ENCODE data around the gene GDAP2.

DNA sequence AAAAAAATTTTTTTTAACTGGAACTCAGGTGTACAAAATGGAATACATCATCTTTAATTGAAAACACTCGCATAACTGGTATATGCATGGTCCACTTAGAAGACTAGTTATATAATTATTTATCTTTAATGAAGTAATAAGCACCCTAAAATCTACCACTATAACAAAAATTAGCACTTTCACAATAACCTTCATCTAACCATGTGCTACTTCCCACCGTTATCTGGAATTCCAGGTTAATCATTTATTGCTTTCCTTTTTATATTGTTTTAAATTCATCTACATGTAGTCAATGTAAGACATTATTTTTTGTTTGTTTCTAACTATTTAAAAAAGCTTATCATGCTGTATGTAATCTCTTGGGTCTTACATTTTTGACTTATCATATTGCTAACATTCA, 39.0 kb downstream of the GDAP2 start:
- no peak for TF ChIP-seq TAF1 (IDR thresholded peaks at IDR 0.05; ENCODE audit: borderline replicate concordance, insufficient read depth, low read length)
- TF ChIP-seq POLR2AphosphoS5 (IDR thresholded peaks at IDR 0.05; ENCODE audit: low read depth, low read length) = no peak
- TF ChIP-seq, protein P1, sequence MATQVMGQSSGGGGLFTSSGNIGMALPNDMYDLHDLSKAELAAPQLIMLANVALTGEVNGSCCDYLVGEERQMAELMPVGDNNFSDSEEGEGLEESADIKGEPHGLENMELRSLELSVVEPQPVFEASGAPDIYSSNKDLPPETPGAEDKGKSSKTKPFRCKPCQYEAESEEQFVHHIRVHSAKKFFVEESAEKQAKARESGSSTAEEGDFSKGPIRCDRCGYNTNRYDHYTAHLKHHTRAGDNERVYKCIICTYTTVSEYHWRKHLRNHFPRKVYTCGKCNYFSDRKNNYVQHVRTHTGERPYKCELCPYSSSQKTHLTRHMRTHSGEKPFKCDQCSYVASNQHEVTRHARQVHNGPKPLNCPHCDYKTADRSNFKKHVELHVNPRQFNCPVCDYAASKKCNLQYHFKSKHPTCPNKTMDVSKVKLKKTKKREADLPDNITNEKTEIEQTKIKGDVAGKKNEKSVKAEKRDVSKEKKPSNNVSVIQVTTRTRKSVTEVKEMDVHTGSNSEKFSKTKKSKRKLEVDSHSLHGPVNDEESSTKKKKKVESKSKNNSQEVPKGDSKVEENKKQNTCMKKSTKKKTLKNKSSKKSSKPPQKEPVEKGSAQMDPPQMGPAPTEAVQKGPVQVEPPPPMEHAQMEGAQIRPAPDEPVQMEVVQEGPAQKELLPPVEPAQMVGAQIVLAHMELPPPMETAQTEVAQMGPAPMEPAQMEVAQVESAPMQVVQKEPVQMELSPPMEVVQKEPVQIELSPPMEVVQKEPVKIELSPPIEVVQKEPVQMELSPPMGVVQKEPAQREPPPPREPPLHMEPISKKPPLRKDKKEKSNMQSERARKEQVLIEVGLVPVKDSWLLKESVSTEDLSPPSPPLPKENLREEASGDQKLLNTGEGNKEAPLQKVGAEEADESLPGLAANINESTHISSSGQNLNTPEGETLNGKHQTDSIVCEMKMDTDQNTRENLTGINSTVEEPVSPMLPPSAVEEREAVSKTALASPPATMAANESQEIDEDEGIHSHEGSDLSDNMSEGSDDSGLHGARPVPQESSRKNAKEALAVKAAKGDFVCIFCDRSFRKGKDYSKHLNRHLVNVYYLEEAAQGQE (IDR thresholded peaks at IDR 0.05; ENCODE audit: insufficient read depth in 1 of 2, low read depth in 2 of 2, low read length in 2 of 2) = no peak

Measured in PFSK-1 (cell line).